HCT116 (cell line): ENCODE results near the gene PPM1H. TPM values are rescaled to one million over a fixed set of nuclear protein-coding genes. Genes with fewer than 3 reads are reported as not detected.

Source experiments
- ATAC-seq: fragments of 200-7000 bp; cut with Tn5 transposase; 2 replicates; pipeline ENCODE4 v1.9.1; 2020; ENCODE audit warnings: mild to moderate bottlenecking, moderate library complexity
- BruUV-seq: library from RNA; stranded (reverse); fragments of 400-500 nt; replicated peaks from 2 replicates; lab custom pipeline; 2021; lab: Mats Ljungman, UMichigan
- CTCF ChIA-PET: fragments of 300-600 bp; sonication (Branson Sonifier 250); formaldehyde crosslinking; loops from one replicate; lab custom pipeline; 2021; ENCODE audit warnings: antibody characterized with exemption; lab: Charles Lee
- POLR2A ChIA-PET: fragments of 300-600, 350-600 bp; sonication (Branson Sonifier 250); formaldehyde crosslinking; loops from one replicate; lab custom pipeline; 2021; ENCODE audit warnings: antibody characterized with exemption; lab: Charles Lee
- RAD21 ChIA-PET, 2 experiments: fragments of 300-600 bp; sonication (Branson Sonifier 250); formaldehyde crosslinking; loops; one replicate each; lab custom pipeline; 2023; ENCODE audit warnings: low total read pairs in 2 of 2; ENCODE audit not compliant: uncharacterized antibody in 2 of 2, unreplicated experiment in 2 of 2, low non-redundant PET in 1 of 2; lab: Charles Lee
- DNase-seq: peaks from one replicate; pipeline ENCODE4 v3.0.0-alpha.2; 2010; ENCODE audit warnings: low read depth, low spot score
- H2AFZ ChIP-seq: fragments of 200-600 bp; shearing (Covaris generic), sonication (generic); 2 replicates; pipeline ENCODE4 v1.6.1; 2017; ENCODE audit warnings: low read depth, mixed run types, mixed read lengths, antibody characterized with exemption, low read length; ENCODE audit not compliant: poor library complexity, severe bottlenecking
- H3K27ac ChIP-seq: 2 replicates; pipeline ENCODE4 v1.5.1; 2012; ENCODE audit warnings: low read depth, low read length
- H3K27me3 ChIP-seq: fragments of 200-600 bp; sonication (generic); 2 replicates; pipeline ENCODE4 v1.6.1; 2016; ENCODE audit warnings: mixed run types, low read length, mixed read lengths; ENCODE audit not compliant: insufficient read depth
- H3K36me3 ChIP-seq, 2 experiments: fragments of 200-500 bp in 1 of 2; fragments of 200-600 bp in 1 of 2; sonication (Bioruptor generic) in 1 of 2; sonication (generic) in 1 of 2; 2 replicates each; pipeline versions ENCODE4 v1.5.1 to v1.6.1; 2014 to 2016; ENCODE audit warnings: low read length in 2 of 2, inconsistent platforms in 1 of 2, mixed read lengths in 1 of 2, mixed run types in 1 of 2; ENCODE audit not compliant: insufficient read depth in 2 of 2, control insufficient read depth in 1 of 2
- H3K4me1 ChIP-seq, 2 experiments: fragments of 200-600 bp in 1 of 2; sonication (generic) in 1 of 2; 2 replicates each; pipeline versions ENCODE4 v1.5.1 to v1.6.1; 2012 to 2017; ENCODE audit warnings: low read length in 2 of 2, inconsistent platforms in 1 of 2, mild to moderate bottlenecking in 1 of 2, mixed read lengths in 1 of 2, mixed run types in 1 of 2, moderate library complexity in 1 of 2; ENCODE audit not compliant: insufficient read depth in 2 of 2, control insufficient read depth in 1 of 2
- H3K4me2 ChIP-seq: fragments of 200-600 bp; sonication (generic); 2 replicates; pipeline ENCODE4 v1.6.1; 2017; ENCODE audit warnings: mixed run types, low read length, mixed read lengths
- H3K4me3 ChIP-seq, 2 experiments: fragments of 200-600 bp in 1 of 2; sonication (generic) in 1 of 2; replicated peaks in 1 of 2; 2 replicates each; pipeline ENCODE4 v1.5.1; 2011 to 2016; ENCODE audit warnings: low read length in 2 of 2, control low read depth in 1 of 2, low read depth in 1 of 2, mild to moderate bottlenecking in 1 of 2, mixed read lengths in 1 of 2, mixed run types in 1 of 2
- H3K79me2 ChIP-seq: fragments of 200-600 bp; sonication (generic); 2 replicates; pipeline ENCODE4 v1.6.1; 2017; ENCODE audit warnings: mild to moderate bottlenecking, mixed run types, low read length, moderate library complexity, mixed read lengths; ENCODE audit not compliant: insufficient read depth
- H3K9ac ChIP-seq: fragments of 200-600 bp; sonication (generic); 2 replicates; pipeline ENCODE4 v1.6.1; 2016; ENCODE audit warnings: low read length, mixed read lengths
- H3K9me2 ChIP-seq: fragments of 200-600 bp; sonication (generic), shearing (Covaris generic); 2 replicates; pipeline ENCODE4 v1.6.1; 2017; ENCODE audit warnings: mixed run types, mild to moderate bottlenecking, moderate library complexity; ENCODE audit not compliant: insufficient read depth
- H3K9me3 ChIP-seq, 2 experiments: fragments of 200-500 bp in 1 of 2; fragments of 200-600 bp in 1 of 2; sonication (Bioruptor generic) in 1 of 2; sonication (generic) in 1 of 2; 2 replicates each; pipeline ENCODE4 v1.6.1; 2014 to 2017; ENCODE audit warnings: low read length in 2 of 2, mixed read lengths in 2 of 2, inconsistent platforms in 1 of 2, low read depth in 1 of 2, mild to moderate bottlenecking in 1 of 2, mixed run types in 1 of 2, moderate library complexity in 1 of 2; ENCODE audit not compliant: control insufficient read depth in 1 of 2, insufficient read depth in 1 of 2
- H4K20me1 ChIP-seq: fragments of 200-600 bp; sonication (generic), shearing (Covaris generic); 2 replicates; pipeline ENCODE4 v1.6.1; 2017; ENCODE audit warnings: mixed run types, mild to moderate bottlenecking, moderate library complexity; ENCODE audit not compliant: insufficient read depth
- CBX3 ChIP-seq: IDR thresholded peaks from 2 replicates; pipeline ENCODE4 v1.6.1; 2012; ENCODE audit warnings: low read depth
- CEBPB ChIP-seq: IDR thresholded peaks from 2 replicates; pipeline ENCODE4 v1.6.1; 2012; ENCODE audit warnings: low read depth
- CTCF ChIP-seq, 3 experiments: fragments of 200-600 bp in 1 of 3; sonication (generic) in 1 of 3; IDR thresholded peaks in 2 of 3; conservative IDR thresholded peaks in 1 of 3; 2 replicates each; pipeline ENCODE4 v1.5.1; 2012 to 2017; ENCODE audit warnings: low read depth in 2 of 3, low read length in 2 of 3, antibody characterized with exemption in 1 of 3, borderline replicate concordance in 1 of 3, control low read depth in 1 of 3, mild to moderate bottlenecking in 1 of 3, mixed read lengths in 1 of 3, mixed run types in 1 of 3, moderate library complexity in 1 of 3; ENCODE audit not compliant: insufficient read depth in 1 of 3
- ELF1 ChIP-seq: IDR thresholded peaks from 2 replicates; pipeline ENCODE4 v1.6.1; 2012; ENCODE audit warnings: low read depth, borderline replicate concordance
- EZH2 ChIP-seq: fragments of 200-600 bp; sonication (generic); IDR thresholded peaks from 2 replicates; pipeline ENCODE4 v1.6.1; 2017; ENCODE audit warnings: antibody characterized with exemption, mixed run types
- POLR2A ChIP-seq: IDR thresholded peaks from 2 replicates; pipeline ENCODE4 v1.7.0; 2011; ENCODE audit warnings: borderline replicate concordance; ENCODE audit not compliant: insufficient read depth, insufficient read length; ENCODE audit errors: extremely low read depth
- POLR2AphosphoS5 ChIP-seq: IDR thresholded peaks from 2 replicates; pipeline ENCODE4 v1.6.1; 2011; ENCODE audit warnings: mild to moderate bottlenecking, low read depth, low read length, moderate library complexity
- RAD21 ChIP-seq: IDR thresholded peaks from 2 replicates; pipeline ENCODE4 v1.6.1; 2012; ENCODE audit warnings: low read depth, mild to moderate bottlenecking
- REST ChIP-seq: IDR thresholded peaks from 2 replicates; pipeline ENCODE4 v1.6.1; 2012; ENCODE audit warnings: low read depth
- SIN3A ChIP-seq: IDR thresholded peaks from 2 replicates; pipeline ENCODE4 v1.6.1; 2012; ENCODE audit warnings: low read depth
- SRF ChIP-seq: IDR thresholded peaks from 2 replicates; pipeline ENCODE4 v1.6.1; 2012; ENCODE audit warnings: low read depth
- ZBTB33 ChIP-seq: IDR thresholded peaks from 2 replicates; pipeline ENCODE4 v1.6.1; 2011; ENCODE audit warnings: mild to moderate bottlenecking, low read length, moderate library complexity; ENCODE audit not compliant: insufficient replicate concordance; ENCODE audit errors: extremely low read depth
- ZNF274 ChIP-seq: fragments of 200-500 bp; sonication (Bioruptor generic); IDR thresholded peaks from 2 replicates; pipeline ENCODE4 v1.6.1; 2014; ENCODE audit warnings: mild to moderate bottlenecking, low read depth, low read length, inconsistent platforms
- intact Hi-C: fragments of 100-400 bp; cut with micrococcal nuclease; formaldehyde crosslinking; loops from 2 replicates; pipeline ENCODE4 v1.10.0; 2022
- total RNA-seq: library from RNA; stranded (reverse); gene quantifications from one replicate; pipeline ENCODE4 v1.2.1, GENCODE V29; 2021; ENCODE audit not compliant: unreplicated experiment

PPM1H gene
- total RNA-seq, 1 experiment from 2014 or later: 8.0 TPM

GRCh38 chr12:62948123-62948522 lies 13.2 kb upstream of the PPM1H start:
- no peak overlapping the region for H2AFZ ChIP-seq
- H3K36me3 ChIP-seq: no peaks in the 10 kb centered on the region
- ChIA-PET RAD21 (no interaction called here), POLR2A (no interaction called here), CTCF (no interaction called here)
- no peak for TF ChIP-seq SRF
- H3K27ac ChIP-seq: no peak overlapping the region
- no peaks in the 10 kb centered on the region for H3K4me1 ChIP-seq
- H3K27me3 ChIP-seq: 0 out of 2 replicates have a peak, but pooled peaks cover 4% of the 10 kb centered on the region
- no peaks in the 10 kb centered on the region for H4K20me1 ChIP-seq
- intact Hi-C loops: no loop called here
- DNase-seq (no peak), ATAC-seq (no peak)
- no peak overlapping the region for H3K4me2 ChIP-seq
- H3K9me2 ChIP-seq: no peaks in the 10 kb centered on the region
- H3K4me3 ChIP-seq: no peak overlapping the region
- no peak overlapping the region for H3K9ac ChIP-seq
- no peaks in the 10 kb centered on the region for H3K9me3 ChIP-seq
- no TSS peak for BruUV-seq
- no peaks in the 10 kb centered on the region for H3K79me2 ChIP-seq

- intact Hi-C loops: no loop called here
- Histone ChIP-seq H3K27ac (no peak overlapping the region), H4K20me1 (no peaks in the 10 kb centered on the region), H3K9me2 (no peaks in the 10 kb centered on the region), H3K9me3 (no peaks in the 10 kb centered on the region), H3K4me1 (no peaks in the 10 kb centered on the region), H2AFZ (no peak overlapping the region), H3K9ac (no peak overlapping the region), H3K4me2 (no peak overlapping the region), H3K36me3 (no peaks in the 10 kb centered on the region), H3K4me3 (no peak overlapping the region), H3K27me3 (0 out of 2 replicates have a peak, but pooled peaks cover 4% of the 10 kb centered on the region), H3K79me2 (no peaks in the 10 kb centered on the region)
- ChIA-PET POLR2A (no interaction called here), RAD21 (no interaction called here), CTCF (no interaction called here)
- DNase-seq (no peak), ATAC-seq (no peak)
- no TSS peak for BruUV-seq
- TF ChIP-seq ELF1: no peak
- no peak for TF ChIP-seq POLR2AphosphoS5
- TF ChIP-seq CTCF (IDR thresholded peaks at IDR 0.05 in 2 of 3, conservative IDR thresholded peaks at IDR 0.05 in 1 of 3; ENCODE audit: borderline replicate concordance in 1 of 3, insufficient read depth in 1 of 3, low read depth in 2 of 3, low read length in 2 of 3): no peak
- no peak for TF ChIP-seq POLR2A
- no peak for TF ChIP-seq ZBTB33
- TF ChIP-seq ZNF274: no peak
- no peak for TF ChIP-seq REST
- TF ChIP-seq CEBPB: no peak
- TF ChIP-seq EZH2: no peak
- no peak for TF ChIP-seq RAD21
- TF ChIP-seq SIN3A: no peak
- no peak for TF ChIP-seq CBX3
- no peak for TF ChIP-seq SRF
These were observed 12.4 kb upstream of the PPM1H start for GRCh38 chr12:62947364-62947763.
